ENCODE measurements around the gene SLC9A9. TPM values are rescaled to one million over a fixed set of nuclear protein-coding genes. Genes with fewer than 3 reads are reported as not detected.
A peak's percentile ranks its signal among the peaks of the same experiment; 100 is the strongest.

SLC9A9 gene
- total and polyA plus RNA-seq, 9 donors = 9.6 to 18.3 (median 11.2) TPM

GRCh38 chr3:143770391-143770790, 77.9 kb downstream of the SLC9A9 start:
- no peak overlapping the region for H3K27ac ChIP-seq (ENCODE audit: low read length)
- no peaks in the 10 kb centered on the region for H3K4me1 ChIP-seq (ENCODE audit: control insufficient read depth, insufficient read depth, low read length)
- no CpG with 5 or more reads among the region's 2 CpGs for WGBS (ENCODE audit: insufficient coverage)
- H3K27me3 ChIP-seq (ENCODE audit: control insufficient read depth, insufficient read depth, low read length) = no peaks in the 10 kb centered on the region
- H3K4me3 ChIP-seq (ENCODE audit: low read length) = no peak overlapping the region
- no peaks in the 10 kb centered on the region for H3K36me3 ChIP-seq (ENCODE audit: control insufficient read depth, insufficient read depth, low read length)
- DNase-seq = no peak
- no peaks in the 10 kb centered on the region for H3K9me3 ChIP-seq (replicated peaks; ENCODE audit: control insufficient read depth, low read depth, low read length)

GRCh38 chr3:143769616-143770015, 78.7 kb downstream of the SLC9A9 start:
- H3K27ac ChIP-seq (ENCODE audit: low read length) = no peak overlapping the region
- DNase-seq = peak; percentile 62
- H3K27me3 ChIP-seq (ENCODE audit: control insufficient read depth, insufficient read depth, low read length) = no peaks in the 10 kb centered on the region
- H3K4me1 ChIP-seq (ENCODE audit: control insufficient read depth, insufficient read depth, low read length) = no peaks in the 10 kb centered on the region
- WGBS (ENCODE audit: insufficient coverage) = no CpG with 5 or more reads among the region's 1 CpG
- H3K4me3 ChIP-seq (ENCODE audit: low read length) = no peak overlapping the region
- H3K9me3 ChIP-seq (replicated peaks; ENCODE audit: control insufficient read depth, low read depth, low read length) = no peaks in the 10 kb centered on the region
- no peaks in the 10 kb centered on the region for H3K36me3 ChIP-seq (ENCODE audit: control insufficient read depth, insufficient read depth, low read length)

- no peak for DNase-seq
- whole genome bisulfite sequencing (ENCODE audit: insufficient coverage) = no CpG with 5 or more reads among the region's 1 CpG
- no peak overlapping the region for H3K4me3 ChIP-seq (ENCODE audit: low read length)
These were observed 83.4 kb downstream of the SLC9A9 start for GRCh38 chr3:143764840-143765239.

DNA sequence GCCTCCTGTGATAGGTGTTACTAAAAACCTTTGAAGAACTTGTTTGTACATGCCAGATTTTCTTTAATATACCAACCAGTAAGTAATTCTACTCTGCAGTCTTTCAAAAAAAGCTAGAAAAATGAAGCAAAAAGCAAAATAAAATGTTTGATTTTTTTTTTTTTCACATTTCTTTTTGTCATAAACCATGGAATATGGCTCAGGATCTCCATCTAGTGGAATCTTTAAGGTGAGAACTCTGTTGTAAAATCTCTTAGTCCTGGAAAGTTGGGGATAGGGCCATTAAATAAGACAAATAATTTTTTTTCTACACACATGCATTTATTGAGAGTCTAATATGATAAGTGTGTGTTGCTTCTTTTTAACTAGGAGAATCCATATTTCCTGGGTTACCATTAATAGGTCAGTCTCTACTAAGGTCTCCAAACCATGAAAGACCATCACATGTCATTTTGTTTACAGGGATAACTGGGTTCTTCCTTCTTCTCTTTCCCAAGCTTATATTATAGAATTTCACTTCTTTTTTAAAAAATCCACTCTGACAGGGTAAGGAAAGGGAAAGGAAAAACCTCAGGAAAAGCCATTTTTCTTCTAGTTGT, 84.6 kb downstream of the SLC9A9 start:
- Histone ChIP-seq H3K27ac (ENCODE audit: low read length) (no peak overlapping the region), H3K9me3 (replicated peaks; ENCODE audit: control insufficient read depth, low read depth, low read length) (no peaks in the 10 kb centered on the region), H3K4me3 (ENCODE audit: low read length) (no peak overlapping the region), H3K27me3 (ENCODE audit: control insufficient read depth, insufficient read depth, low read length) (no peaks in the 10 kb centered on the region), H3K4me1 (ENCODE audit: control insufficient read depth, insufficient read depth, low read length) (no peaks in the 10 kb centered on the region), H3K36me3 (ENCODE audit: control insufficient read depth, insufficient read depth, low read length) (no peaks in the 10 kb centered on the region)
- DNase-seq = peak; percentile 61

More at GRCh38 chr3:143764840-143765239, 83.4 kb downstream of the SLC9A9 start:
- no peaks in the 10 kb centered on the region for H3K27me3 ChIP-seq (ENCODE audit: control insufficient read depth, insufficient read depth, low read length)
- H3K4me1 ChIP-seq (ENCODE audit: control insufficient read depth, insufficient read depth, low read length) = no peaks in the 10 kb centered on the region
- H3K27ac ChIP-seq (ENCODE audit: low read length) = no peak overlapping the region
- no peaks in the 10 kb centered on the region for H3K9me3 ChIP-seq (replicated peaks; ENCODE audit: control insufficient read depth, low read depth, low read length)
- no peaks in the 10 kb centered on the region for H3K36me3 ChIP-seq (ENCODE audit: control insufficient read depth, insufficient read depth, low read length)

GRCh38 chr3:143757691-143758090, 90.6 kb downstream of the SLC9A9 start:
- no CpG with 5 or more reads among the region's 4 CpGs for WGBS (ENCODE audit: insufficient coverage)

GRCh38 chr3:143755978-143756377, 92.3 kb downstream of the SLC9A9 start:
- whole genome bisulfite sequencing (ENCODE audit: insufficient coverage) = 86% methylated on average over 1 of the region's 2 CpGs
- Histone ChIP-seq H3K9me3 (replicated peaks; ENCODE audit: control insufficient read depth, low read depth, low read length) (no peaks in the 10 kb centered on the region), H3K4me1 (ENCODE audit: control insufficient read depth, insufficient read depth, low read length) (peaks cover 8% of the 10 kb centered on the region), H3K27me3 (ENCODE audit: control insufficient read depth, insufficient read depth, low read length) (no peaks in the 10 kb centered on the region), H3K27ac (ENCODE audit: low read length) (no peak overlapping the region), H3K36me3 (ENCODE audit: control insufficient read depth, insufficient read depth, low read length) (no peaks in the 10 kb centered on the region), H3K4me3 (ENCODE audit: low read length) (no peak overlapping the region)
- DNase-seq = no peak

More at GRCh38 chr3:143757691-143758090, 90.6 kb downstream of the SLC9A9 start:
- Histone ChIP-seq H3K36me3 (ENCODE audit: control insufficient read depth, insufficient read depth, low read length) (no peaks in the 10 kb centered on the region), H3K27ac (ENCODE audit: low read length) (no peak overlapping the region), H3K4me3 (ENCODE audit: low read length) (no peak overlapping the region), H3K4me1 (ENCODE audit: control insufficient read depth, insufficient read depth, low read length) (peaks cover 8% of the 10 kb centered on the region), H3K27me3 (ENCODE audit: control insufficient read depth, insufficient read depth, low read length) (no peaks in the 10 kb centered on the region), H3K9me3 (replicated peaks; ENCODE audit: control insufficient read depth, low read depth, low read length) (no peaks in the 10 kb centered on the region)
- DNase-seq = no peak

GRCh38 chr3:143754090-143754489, 94.2 kb downstream of the SLC9A9 start:
- H3K27ac ChIP-seq (ENCODE audit: low read length) = no peak overlapping the region
- no peak overlapping the region for H3K4me3 ChIP-seq (ENCODE audit: low read length)
- H3K27me3 ChIP-seq (ENCODE audit: control insufficient read depth, insufficient read depth, low read length) = no peaks in the 10 kb centered on the region
- no peaks in the 10 kb centered on the region for H3K36me3 ChIP-seq (ENCODE audit: control insufficient read depth, insufficient read depth, low read length)
- H3K9me3 ChIP-seq (replicated peaks; ENCODE audit: control insufficient read depth, low read depth, low read length) = no peaks in the 10 kb centered on the region
- H3K4me1 ChIP-seq (ENCODE audit: control insufficient read depth, insufficient read depth, low read length) = peaks cover 8% of the 10 kb centered on the region
- WGBS (ENCODE audit: insufficient coverage) = 80% methylated on average over 1 of the region's 1 CpG
- DNase-seq = no peak

GRCh38 chr3:143753456-143753855, 94.8 kb downstream of the SLC9A9 start:
- DNase-seq = no peak
- H3K27me3 ChIP-seq (ENCODE audit: control insufficient read depth, insufficient read depth, low read length) = no peaks in the 10 kb centered on the region
- H3K9me3 ChIP-seq (replicated peaks; ENCODE audit: control insufficient read depth, low read depth, low read length) = no peaks in the 10 kb centered on the region
- no peak overlapping the region for H3K4me3 ChIP-seq (ENCODE audit: low read length)
- H3K36me3 ChIP-seq (ENCODE audit: control insufficient read depth, insufficient read depth, low read length) = no peaks in the 10 kb centered on the region
- H3K27ac ChIP-seq (ENCODE audit: low read length) = no peak overlapping the region
- peaks cover 8% of the 10 kb centered on the region for H3K4me1 ChIP-seq (ENCODE audit: control insufficient read depth, insufficient read depth, low read length)

- H3K36me3 ChIP-seq (ENCODE audit: control insufficient read depth, insufficient read depth, low read length) = no peaks in the 10 kb centered on the region
- no peaks in the 10 kb centered on the region for H3K9me3 ChIP-seq (replicated peaks; ENCODE audit: control insufficient read depth, low read depth, low read length)
- H3K4me1 ChIP-seq (ENCODE audit: control insufficient read depth, insufficient read depth, low read length) = peaks cover 8% of the 10 kb centered on the region
- WGBS (ENCODE audit: insufficient coverage) = no CpG with 5 or more reads among the region's 1 CpG
- DNase-seq = peak; percentile 86
- H3K4me3 ChIP-seq (ENCODE audit: low read length) = no peak overlapping the region
- H3K27me3 ChIP-seq (ENCODE audit: control insufficient read depth, insufficient read depth, low read length) = no peaks in the 10 kb centered on the region
- H3K27ac ChIP-seq (ENCODE audit: low read length) = no peak overlapping the region
These were observed 95.3 kb downstream of the SLC9A9 start for GRCh38 chr3:143753006-143753405.

DNA sequence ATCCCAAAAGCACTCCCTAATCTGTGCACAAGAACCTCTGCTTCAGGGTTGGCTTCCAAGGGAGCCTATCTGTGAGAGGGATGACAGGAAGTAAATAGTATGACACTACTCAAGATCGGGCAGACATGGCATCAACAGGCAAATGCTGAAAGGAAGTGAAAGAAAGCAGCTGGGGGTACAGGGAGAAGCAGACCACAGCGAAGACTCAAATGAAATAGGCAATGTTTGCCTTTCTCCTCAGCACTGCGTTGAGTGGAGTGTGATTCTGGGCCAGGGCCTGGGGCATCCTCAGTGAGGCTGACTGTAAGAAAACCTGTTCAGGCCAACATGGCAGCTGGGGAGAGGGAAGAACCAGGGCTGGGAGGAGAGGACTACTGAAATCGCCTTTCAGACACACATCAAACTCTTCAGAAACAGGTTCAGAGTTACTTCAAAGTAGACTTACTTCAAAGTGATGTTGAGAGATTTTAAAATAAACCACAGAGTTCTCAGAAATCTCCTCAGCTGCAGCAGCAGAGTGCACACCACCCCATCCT, 96.6 kb downstream of the SLC9A9 start:
- no peak for DNase-seq
- no peak overlapping the region for H3K27ac ChIP-seq (ENCODE audit: low read length)
- WGBS (ENCODE audit: insufficient coverage) = 76% methylated on average over 3 of the region's 4 CpGs
- peaks cover 8% of the 10 kb centered on the region for H3K4me1 ChIP-seq (ENCODE audit: control insufficient read depth, insufficient read depth, low read length)
- no peaks in the 10 kb centered on the region for H3K9me3 ChIP-seq (replicated peaks; ENCODE audit: control insufficient read depth, low read depth, low read length)
- H3K27me3 ChIP-seq (ENCODE audit: control insufficient read depth, insufficient read depth, low read length) = no peaks in the 10 kb centered on the region
- H3K4me3 ChIP-seq (ENCODE audit: low read length) = no peak overlapping the region
- no peaks in the 10 kb centered on the region for H3K36me3 ChIP-seq (ENCODE audit: control insufficient read depth, insufficient read depth, low read length)

DNA sequence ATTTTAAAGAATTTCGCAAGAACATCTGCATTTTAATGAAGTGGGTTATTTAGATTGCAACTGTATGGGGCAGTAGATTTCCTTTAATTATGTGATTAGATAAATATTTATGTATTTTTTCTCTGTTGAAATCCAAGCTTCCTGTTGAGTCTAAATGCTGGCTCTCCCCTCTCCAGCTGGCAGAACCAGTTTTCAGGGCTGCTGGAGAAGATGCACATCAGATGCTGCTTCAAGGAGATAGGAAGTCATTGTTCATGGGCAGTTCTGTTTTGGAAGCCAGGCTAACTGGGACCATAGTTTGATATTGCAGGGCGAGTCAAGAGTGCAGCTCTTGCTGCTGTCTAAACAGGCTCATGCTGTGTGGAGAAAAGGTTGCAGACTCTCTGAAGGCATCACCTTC, 97.4 kb downstream of the SLC9A9 start:
- no peak for DNase-seq
- Histone ChIP-seq H3K27me3 (ENCODE audit: control insufficient read depth, insufficient read depth, low read length) (no peaks in the 10 kb centered on the region), H3K27ac (ENCODE audit: low read length) (no peak overlapping the region), H3K36me3 (ENCODE audit: control insufficient read depth, insufficient read depth, low read length) (no peaks in the 10 kb centered on the region), H3K9me3 (replicated peaks; ENCODE audit: control insufficient read depth, low read depth, low read length) (no peaks in the 10 kb centered on the region), H3K4me3 (ENCODE audit: low read length) (no peak overlapping the region), H3K4me1 (ENCODE audit: control insufficient read depth, insufficient read depth, low read length) (peaks cover 8% of the 10 kb centered on the region)
- WGBS (ENCODE audit: insufficient coverage) = no CpG with 5 or more reads among the region's 2 CpGs
